Measurements from ENCODE around the gene ENOX2.
A peak's percentile ranks its signal among the peaks of the same experiment; 100 is the strongest.

ENOX2 gene

DNA sequence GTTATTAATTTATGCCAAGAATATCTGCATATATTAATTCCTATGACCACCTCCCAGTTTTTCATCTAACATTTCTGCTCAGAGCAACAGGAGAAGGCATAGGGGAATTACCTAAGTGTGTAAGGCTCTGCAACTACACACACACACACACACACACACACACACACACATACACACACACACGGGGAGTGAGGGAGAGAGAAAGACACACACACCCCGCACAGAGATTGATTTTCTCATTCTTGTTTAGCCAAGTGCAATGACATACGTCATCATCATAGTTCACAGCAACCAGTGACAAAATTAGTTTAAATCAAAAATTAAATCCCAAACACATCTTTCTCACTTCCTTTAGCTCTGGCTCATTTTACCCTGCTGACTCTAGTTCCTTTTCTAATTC, 298.1 kb downstream of the ENOX2 start:
- no peak for DNase-seq

DNA sequence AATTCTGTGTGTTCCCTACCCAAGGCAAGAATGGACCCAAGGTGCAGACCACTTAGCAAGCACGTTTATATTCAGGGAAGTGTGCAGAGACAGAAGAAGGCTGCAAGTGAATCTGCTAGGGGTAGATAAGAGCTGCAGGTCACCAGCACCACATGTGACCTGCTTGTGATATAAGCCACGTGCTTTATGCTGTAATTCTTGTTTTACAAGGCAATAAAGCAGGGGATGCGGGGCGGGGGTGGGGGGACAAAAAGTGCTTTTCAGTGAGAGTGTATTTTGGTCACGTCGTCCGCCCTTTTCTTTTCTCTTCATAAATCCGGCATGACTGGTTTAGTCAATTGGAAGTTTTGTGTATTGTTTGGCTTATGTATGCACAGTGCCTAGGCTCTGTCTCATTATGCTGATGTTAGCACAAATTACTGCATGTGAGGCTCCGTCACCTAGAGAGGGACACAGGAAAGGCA, 308.5 kb downstream of the ENOX2 start:
- no peak for DNase-seq

DNA sequence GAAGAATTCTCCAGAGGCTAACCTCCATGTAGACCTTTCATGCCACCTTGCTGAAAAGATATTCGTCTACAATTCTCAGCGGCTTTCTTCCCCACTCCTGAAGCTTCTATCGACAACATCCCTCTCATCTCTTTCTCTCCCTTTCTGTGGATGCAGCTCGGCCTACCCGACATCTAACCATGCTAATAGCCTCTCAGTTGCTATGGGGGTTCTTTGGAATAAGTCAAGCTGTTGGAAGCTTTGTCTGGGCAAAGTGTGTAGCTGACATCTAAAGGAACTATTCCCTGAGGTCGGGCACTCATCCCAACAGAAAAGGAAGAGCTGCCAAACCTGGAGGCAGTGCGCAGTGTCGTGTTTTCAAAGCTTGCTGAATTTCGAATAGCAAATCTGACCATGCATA, 309.1 kb downstream of the ENOX2 start:
- DNase-seq, result no peak

GRCh38 chrX:130592204-130592603, 310.8 kb downstream of the ENOX2 start:
- DNase-seq, result no peak

GRCh38 chrX:130578906-130579305, 324.1 kb downstream of the ENOX2 start:
- no peak for DNase-seq

DNA sequence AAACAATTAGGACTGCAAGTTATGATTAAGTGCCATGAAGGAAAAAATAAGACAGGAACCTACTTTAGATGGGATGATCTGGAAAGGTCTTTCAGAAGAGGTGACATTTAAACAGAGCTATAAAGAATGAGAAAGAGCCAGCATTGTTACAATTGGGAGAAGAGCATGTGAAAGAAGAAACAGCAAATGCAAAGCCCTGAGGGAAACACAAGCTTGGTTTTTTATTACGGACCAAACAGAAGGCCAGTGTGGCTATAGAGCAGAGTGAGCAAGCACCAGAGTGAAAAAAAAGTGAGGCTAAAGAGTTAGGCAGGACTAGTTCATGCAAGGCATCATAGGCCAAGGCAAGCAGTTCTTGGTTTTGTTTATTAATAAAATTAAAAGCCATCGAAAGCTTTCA, 325.6 kb downstream of the ENOX2 start:
- no peak for DNase-seq

GRCh38 chrX:130575831-130576389, 327.1 kb downstream of the ENOX2 start:
- peak; percentile 76 for DNase-seq
